Brain pericyte (primary cell): ENCODE results near the gene DLX5.
"Not testable (repeated sequence)": the region's sequence is repeated elsewhere in the genome, so short reads cannot be mapped to it uniquely, and the experiment has no call there.

Experiments used
- DNase-seq: peaks from one replicate; pipeline ENCODE4 v3.0.0-alpha.2; 2012; ENCODE audit warnings: low read depth, low spot score

The DLX5 gene

GRCh38 chr7:97024209-97025129 is at the start of gene DLX5:
TSS of gene DLX5 (minus strand) at chr7:97024831. CDS start at chr7:97024623, 208 bp downstream.
- no peak for DNase-seq

- not testable (repeated sequence) for DNase-seq
Measured at GRCh38 chr7:97072025-97072424, 47.4 kb upstream of the DLX5 start.

- peak; percentile 3 for DNase-seq
Measured at GRCh38 chr7:97064972-97065587, 40.4 kb upstream of the DLX5 start.

- no peak for DNase-seq
Measured at GRCh38 chr7:97064020-97064419, 39.4 kb upstream of the DLX5 start.

GRCh38 chr7:97043281-97043680 is 18.6 kb upstream of the DLX5 start:
- DNase-seq: no peak

- no peak for DNase-seq
Measured at GRCh38 chr7:97039374-97040065, 14.9 kb upstream of the DLX5 start.

GRCh38 chr7:97034213-97034852 is 9.7 kb upstream of the DLX5 start:
- DNase-seq: not testable (repeated sequence)

GRCh38 chr7:97027427-97028234 is 3.0 kb upstream of the DLX5 start:
- peak; percentile 26 for DNase-seq

- no peak for DNase-seq
Measured at GRCh38 chr7:97026715-97027426, 2.2 kb upstream of the DLX5 start.

GRCh38 chr7:97025983-97026714 is 1.5 kb upstream of the DLX5 start:
- no peak for DNase-seq

- DNase-seq: no peak
Measured at GRCh38 chr7:97025130-97025499, 484 bp upstream of the DLX5 start.

GRCh38 chr7:97022491-97023306 is 1.9 kb downstream of the DLX5 start:
- no peak for DNase-seq

GRCh38 chr7:97021747-97022490 is 2.7 kb downstream of the DLX5 start:
- no peak for DNase-seq

GRCh38 chr7:97020996-97021746 is 3.5 kb downstream of the DLX5 start:
- no peak for DNase-seq

GRCh38 chr7:97020601-97020995 is 4.0 kb downstream of the DLX5 start:
- DNase-seq: no peak

GRCh38 chr7:97019710-97020225 is 4.9 kb downstream of the DLX5 start:
- no peak for DNase-seq
